ENCODE measurements around the gene SPAAR. TPM values are rescaled to one million over a fixed set of nuclear protein-coding genes. Genes with fewer than 3 reads are reported as not detected.
"Not testable (repeated sequence)": the region's sequence is repeated elsewhere in the genome, so short reads cannot be mapped to it uniquely, and the experiment has no call there.

SPAAR gene
- polyA plus RNA-seq, 5 donors, result 2.6 to 4.2 (median 3.5) TPM

GRCh38 chr9:35919212-35920008 lies 10.1 kb downstream of the SPAAR start:
- no peak for DNase-seq

- no peak for DNase-seq
Measured at GRCh38 chr9:35920051-35920620, 10.8 kb downstream of the SPAAR start.

GRCh38 chr9:35923598-35923926 lies 14.3 kb downstream of the SPAAR start:
- DNase-seq, result no peak

GRCh38 chr9:35923927-35924763 lies 14.9 kb downstream of the SPAAR start:
- no peak for DNase-seq

- DNase-seq, result no peak
Measured at GRCh38 chr9:35928591-35929452, 19.5 kb downstream of the SPAAR start.

- no peak for DNase-seq
Measured at GRCh38 chr9:35929453-35929718, 20.1 kb downstream of the SPAAR start.

- DNase-seq, result no peak
Measured at GRCh38 chr9:35930521-35930920, 21.2 kb downstream of the SPAAR start.

- no peak for DNase-seq
Measured at GRCh38 chr9:35930989-35931388, 21.7 kb downstream of the SPAAR start.

GRCh38 chr9:35932735-35933134 lies 23.4 kb downstream of the SPAAR start:
- DNase-seq, result no peak

- no peak for DNase-seq
Measured at GRCh38 chr9:35933550-35934067, 24.3 kb downstream of the SPAAR start.

GRCh38 chr9:35934069-35934468 lies 24.8 kb downstream of the SPAAR start:
- not testable (repeated sequence) for DNase-seq

- DNase-seq, result no peak
Measured at GRCh38 chr9:35935261-35935660, 26.0 kb downstream of the SPAAR start.

- DNase-seq, result no peak
Measured at GRCh38 chr9:35935755-35936509, 26.6 kb downstream of the SPAAR start.

GRCh38 chr9:35937227-35937626 lies 27.9 kb downstream of the SPAAR start:
- no peak for DNase-seq

- DNase-seq, result no peak
Measured at GRCh38 chr9:35938474-35939356, 29.4 kb downstream of the SPAAR start.

- no peak for DNase-seq
Measured at GRCh38 chr9:35939679-35940250, 30.5 kb downstream of the SPAAR start.

- no peak for DNase-seq
Measured at GRCh38 chr9:35940458-35941407, 31.4 kb downstream of the SPAAR start.

- DNase-seq, result no peak
Measured at GRCh38 chr9:35942286-35942685, 33.0 kb downstream of the SPAAR start.
